GM21423 (cell line): ENCODE data around the gene TAF7L.

ENCODE experiments used
- ATAC-seq: cut with Tn5 transposase; IDR thresholded peaks from one replicate; pipeline ENCODE4 v1.9.1; 2021; ENCODE audit warnings: mild to moderate bottlenecking, moderate library complexity; ENCODE audit not compliant: unreplicated experiment

Gene TAF7L

DNA sequence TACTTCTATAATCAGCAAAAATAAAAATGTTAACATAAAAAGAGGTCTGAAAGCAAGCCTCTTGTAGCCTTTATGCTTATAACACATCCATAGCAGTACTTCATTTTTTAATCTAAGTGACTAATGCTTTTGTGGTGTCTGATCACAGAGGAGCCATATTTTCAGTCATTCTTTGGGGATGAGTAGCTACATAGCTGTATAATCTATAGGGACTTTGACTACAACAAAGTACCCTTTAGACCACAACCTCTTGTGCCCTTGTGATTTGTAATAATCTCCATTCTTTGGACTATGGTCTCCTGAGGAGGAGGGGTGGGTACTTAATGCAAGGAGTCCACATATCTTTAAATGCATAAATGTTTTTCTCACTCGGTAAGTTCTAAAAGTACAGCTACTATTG lies 62.0 kb downstream of the TAF7L start:
- no peak for ATAC-seq

DNA sequence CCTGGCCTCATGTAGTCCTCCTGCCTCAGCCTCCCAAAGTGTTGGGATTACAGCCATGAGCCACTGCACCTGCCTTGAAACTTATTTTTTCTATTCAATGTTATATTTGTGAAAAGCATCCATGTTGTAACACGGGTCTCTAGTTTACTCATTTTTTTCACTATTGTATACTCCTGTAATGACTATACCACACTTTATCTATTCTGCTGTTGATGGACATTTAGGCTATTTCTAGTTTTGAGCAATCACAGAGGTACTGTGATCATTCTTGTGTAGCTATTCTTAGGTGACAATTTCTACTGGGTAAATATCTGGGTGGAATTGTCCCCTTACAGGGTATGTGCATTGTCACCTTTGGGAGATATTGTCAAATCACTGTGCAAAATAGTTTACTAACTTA lies 67.9 kb downstream of the TAF7L start:
- ATAC-seq = no peak

DNA sequence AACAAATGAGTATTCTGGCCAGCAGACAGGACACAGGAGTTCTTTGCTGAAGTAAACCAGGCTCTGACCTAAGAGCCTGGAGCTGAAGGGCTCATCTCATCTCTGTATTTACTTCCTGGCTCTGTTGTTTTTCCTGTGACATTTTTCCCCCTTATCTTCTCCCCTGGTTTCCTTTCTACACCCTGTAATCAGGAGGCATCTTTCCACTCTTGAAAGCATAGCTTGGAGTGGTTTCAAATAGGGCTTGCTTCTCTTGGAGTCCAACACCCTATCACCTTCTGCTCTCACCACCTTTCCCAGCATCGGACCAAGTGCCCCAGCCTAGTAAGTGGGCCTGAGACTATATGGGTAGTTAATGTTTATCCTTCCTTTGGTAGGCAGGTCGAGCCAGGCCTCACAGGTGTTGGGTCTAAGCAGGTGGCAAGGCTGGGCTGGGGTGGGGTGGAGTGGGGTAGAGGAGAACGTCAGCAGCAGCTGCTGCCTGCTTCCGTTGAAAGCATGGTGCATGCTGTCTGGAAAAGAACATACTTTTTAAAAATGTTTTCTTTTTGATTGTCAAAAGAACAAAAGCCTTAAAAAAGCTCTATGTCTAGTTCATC lies 70.4 kb downstream of the TAF7L start:
- no peak for ATAC-seq

DNA sequence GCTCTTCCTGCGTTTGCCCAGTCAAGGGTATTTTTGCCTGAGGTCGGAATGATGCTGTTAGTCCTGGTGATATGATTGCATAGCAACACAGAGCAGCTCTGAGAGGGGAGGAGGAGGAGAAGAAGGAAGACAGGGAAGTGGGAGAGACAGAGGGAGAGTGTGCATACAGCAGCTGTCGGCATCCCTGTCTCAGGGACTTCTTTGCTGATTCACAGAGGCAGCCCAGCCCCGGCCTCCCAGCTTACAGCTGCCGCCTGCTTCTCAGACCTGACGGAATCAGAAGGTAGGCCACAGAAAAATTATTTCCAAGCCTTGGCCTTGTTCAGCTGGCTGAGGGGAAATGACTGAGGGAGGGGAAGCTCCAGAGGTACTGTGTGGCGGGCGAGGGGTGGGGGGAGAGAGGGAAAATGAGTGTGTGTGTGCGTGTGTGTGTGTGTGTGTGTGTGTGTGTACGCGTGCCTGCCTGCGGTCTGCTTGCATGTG lies 71.2 kb downstream of the TAF7L start:
- no peak for ATAC-seq

DNA sequence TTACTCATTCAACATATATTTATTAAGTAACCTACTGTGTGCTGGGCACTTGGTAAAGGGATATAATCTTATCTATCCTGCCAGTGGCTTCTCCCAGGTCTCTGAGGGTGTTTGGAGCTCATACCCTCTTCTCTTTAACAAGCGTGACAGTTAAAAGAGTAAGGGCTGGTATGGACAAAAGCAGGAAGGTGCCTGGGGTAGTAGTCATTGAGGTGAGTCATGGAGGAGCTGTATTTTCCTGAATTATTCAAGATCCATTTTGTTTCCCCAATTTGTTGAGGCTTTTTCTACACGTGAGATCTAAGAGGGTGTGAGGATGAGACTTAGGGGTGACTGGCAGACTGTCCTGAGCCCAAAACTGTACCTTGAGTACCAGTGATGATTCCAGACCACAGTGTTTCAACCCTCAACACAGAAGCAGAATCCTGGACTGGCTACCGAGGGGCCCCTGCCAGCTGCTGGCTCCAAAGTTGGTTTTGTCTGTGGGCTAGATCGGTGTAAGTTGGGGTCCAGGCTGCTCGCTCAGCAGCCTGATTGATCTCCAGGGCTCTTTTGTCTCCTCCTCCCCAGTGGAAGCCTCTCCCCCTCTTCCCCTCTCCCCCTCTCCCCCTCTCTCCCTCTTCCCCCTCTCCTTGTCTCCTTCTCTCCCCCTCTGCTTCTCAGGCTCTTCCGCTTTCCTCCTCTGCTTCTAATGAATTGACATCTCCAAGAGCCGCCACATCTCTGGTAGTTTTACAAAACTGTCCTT lies 71.8 kb downstream of the TAF7L start, which contains the start of gene DRP2:
DRP2 (plus strand) TSS at position 671 of the 748 bp plus-strand sequence. CDS start 11,862 bp downstream, outside the sequence.
- ATAC-seq = no peak
